Measurements from ENCODE around the gene CSAD.

DNA sequence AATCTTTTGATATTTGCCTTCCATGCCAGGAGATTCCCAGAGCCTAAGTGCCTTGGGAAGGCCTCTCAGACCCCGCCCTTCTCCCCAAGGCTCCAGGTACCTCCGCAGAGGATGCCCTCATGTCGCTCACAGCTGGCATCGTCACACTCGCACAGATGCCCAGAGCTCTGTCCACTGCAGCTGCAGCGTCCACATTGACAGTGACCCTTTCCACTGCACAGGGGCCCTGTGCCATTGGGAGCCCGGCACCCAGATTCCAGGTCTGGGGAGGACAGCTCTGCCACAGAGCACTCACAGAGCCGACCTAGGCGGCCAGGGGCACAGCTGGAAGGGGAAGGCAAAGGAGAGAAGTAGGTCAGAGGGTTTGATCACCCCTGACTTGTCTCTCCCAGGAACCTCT is 12.3 kb upstream of the CSAD start:
- TF ChIP-seq, protein P1, sequence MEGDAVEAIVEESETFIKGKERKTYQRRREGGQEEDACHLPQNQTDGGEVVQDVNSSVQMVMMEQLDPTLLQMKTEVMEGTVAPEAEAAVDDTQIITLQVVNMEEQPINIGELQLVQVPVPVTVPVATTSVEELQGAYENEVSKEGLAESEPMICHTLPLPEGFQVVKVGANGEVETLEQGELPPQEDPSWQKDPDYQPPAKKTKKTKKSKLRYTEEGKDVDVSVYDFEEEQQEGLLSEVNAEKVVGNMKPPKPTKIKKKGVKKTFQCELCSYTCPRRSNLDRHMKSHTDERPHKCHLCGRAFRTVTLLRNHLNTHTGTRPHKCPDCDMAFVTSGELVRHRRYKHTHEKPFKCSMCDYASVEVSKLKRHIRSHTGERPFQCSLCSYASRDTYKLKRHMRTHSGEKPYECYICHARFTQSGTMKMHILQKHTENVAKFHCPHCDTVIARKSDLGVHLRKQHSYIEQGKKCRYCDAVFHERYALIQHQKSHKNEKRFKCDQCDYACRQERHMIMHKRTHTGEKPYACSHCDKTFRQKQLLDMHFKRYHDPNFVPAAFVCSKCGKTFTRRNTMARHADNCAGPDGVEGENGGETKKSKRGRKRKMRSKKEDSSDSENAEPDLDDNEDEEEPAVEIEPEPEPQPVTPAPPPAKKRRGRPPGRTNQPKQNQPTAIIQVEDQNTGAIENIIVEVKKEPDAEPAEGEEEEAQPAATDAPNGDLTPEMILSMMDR (conservative IDR thresholded peaks at IDR 0.05 in 1 of 2, IDR thresholded peaks at IDR 0.05 in 1 of 2; ENCODE audit: extremely low read depth in 1 of 2, insufficient read depth in 1 of 2, low read depth in 1 of 2, low read length in 2 of 2) = no peak
- no peak for TF ChIP-seq EZH2 (IDR thresholded peaks at IDR 0.05; ENCODE audit: borderline replicate concordance, low read length)

All from mammary epithelial cell (primary cell).